ENCODE data around the gene PDE4A.
"Not testable (repeated sequence)": the region's sequence is repeated elsewhere in the genome, so short reads cannot be mapped to it uniquely, and the experiment has no call there.

The PDE4A gene

DNA sequence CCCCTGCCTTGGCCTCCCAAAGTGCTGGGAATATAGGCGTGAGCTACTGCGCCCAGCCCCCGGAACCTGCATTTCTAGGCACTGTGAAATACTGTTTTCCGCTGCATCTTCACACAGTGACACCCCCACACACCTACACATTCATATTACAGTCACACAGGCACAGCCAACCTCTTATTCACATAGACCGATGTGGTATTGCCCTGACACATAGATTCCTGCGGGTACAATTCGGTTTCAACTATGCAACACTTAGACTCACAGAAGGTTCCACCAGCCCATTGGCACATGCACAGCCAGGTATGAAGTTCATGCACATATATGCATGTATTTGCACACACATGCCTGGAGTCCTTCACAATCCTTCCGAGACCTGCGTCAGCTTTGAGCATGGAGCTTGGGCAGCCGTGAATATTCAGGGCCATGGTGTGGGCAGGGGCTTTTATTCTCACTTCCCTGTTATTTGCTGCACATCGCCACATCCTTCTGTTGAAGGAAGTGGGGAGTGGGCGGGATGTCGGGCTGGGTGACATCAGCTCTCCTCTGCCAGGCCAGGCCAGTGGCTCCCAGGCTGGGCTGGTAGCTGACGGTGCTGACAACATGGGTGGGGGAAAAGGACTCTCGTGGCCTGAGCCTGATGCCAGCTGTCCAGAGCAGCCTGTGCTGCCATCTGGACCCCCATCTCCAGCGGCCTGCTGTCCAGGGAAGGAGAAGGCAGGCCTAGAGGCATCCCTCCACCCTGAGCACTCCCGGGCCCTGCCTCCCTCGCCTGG is 11.6 kb upstream of the PDE4A start:
- TF ChIP-seq, protein P1, sequence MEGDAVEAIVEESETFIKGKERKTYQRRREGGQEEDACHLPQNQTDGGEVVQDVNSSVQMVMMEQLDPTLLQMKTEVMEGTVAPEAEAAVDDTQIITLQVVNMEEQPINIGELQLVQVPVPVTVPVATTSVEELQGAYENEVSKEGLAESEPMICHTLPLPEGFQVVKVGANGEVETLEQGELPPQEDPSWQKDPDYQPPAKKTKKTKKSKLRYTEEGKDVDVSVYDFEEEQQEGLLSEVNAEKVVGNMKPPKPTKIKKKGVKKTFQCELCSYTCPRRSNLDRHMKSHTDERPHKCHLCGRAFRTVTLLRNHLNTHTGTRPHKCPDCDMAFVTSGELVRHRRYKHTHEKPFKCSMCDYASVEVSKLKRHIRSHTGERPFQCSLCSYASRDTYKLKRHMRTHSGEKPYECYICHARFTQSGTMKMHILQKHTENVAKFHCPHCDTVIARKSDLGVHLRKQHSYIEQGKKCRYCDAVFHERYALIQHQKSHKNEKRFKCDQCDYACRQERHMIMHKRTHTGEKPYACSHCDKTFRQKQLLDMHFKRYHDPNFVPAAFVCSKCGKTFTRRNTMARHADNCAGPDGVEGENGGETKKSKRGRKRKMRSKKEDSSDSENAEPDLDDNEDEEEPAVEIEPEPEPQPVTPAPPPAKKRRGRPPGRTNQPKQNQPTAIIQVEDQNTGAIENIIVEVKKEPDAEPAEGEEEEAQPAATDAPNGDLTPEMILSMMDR (IDR thresholded peaks at IDR 0.05; ENCODE audit: extremely low read depth, insufficient read depth, missing control alignments) = no peak
- DNase-seq (ENCODE audit: low spot score) = peak; percentile 59
- in situ Hi-C loops (cut with MboI; ENCODE audit: low pct_unique_long_range_greater_than_20kb, low sequenced_read_pairs, unreplicated experiment) = no loop called here

DNA sequence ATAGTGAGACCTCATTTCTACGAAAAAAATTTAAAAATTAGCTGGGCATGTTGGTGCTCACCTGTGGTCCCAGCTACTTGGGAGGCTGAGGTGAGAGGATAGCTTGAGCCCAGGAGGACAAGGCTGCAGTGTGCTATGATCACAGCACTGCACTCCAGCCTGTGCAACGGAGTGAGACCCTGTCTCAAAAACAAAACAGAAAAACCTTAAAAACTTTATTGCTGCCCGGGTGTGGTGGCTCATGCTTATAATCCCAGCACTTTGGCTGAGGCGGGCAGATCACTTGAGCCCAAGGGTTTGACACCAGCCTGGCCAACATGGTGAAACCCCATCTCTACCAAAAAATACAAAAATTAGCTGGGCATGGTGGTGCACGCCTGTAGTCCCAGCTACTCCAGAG is 9.1 kb upstream of the PDE4A start:
- DNase-seq (ENCODE audit: low spot score); in situ Hi-C loops (cut with MboI; ENCODE audit: low pct_unique_long_range_greater_than_20kb, low sequenced_read_pairs, unreplicated experiment): not testable (repeated sequence)

DNA sequence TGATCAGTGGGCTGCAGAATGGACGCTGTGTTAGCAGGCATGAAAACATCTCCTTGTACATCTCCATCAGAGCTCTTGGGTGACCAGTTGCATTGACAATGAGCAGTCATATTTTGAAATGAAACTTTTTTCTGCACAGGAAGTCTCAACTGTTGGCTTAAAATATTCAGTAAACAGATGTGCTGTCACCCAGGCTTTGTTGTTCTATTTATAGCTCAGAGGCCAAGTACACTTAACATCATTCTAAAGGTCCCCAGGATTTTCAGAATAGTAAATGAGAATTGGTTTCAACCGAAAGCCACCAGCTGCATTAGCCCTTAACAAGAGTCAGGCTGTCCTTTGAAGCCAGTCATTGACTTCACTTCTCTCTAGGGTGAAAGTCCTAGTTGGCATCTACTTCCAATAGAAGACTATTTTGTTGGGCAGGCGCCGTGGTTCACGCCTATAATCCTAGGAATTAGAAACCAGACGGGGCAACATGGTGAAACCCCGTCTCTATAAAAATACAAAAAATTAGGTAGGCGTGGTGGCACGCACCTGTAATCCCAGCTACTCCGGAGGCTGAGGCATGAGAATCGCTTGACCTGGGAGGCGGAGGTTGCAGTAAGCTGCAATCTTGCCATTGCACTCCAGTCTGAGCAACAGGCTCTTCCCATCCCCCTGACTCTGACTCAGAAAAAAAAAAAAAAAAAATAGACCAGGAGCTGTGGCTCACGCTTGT is 7.9 kb upstream of the PDE4A start:
- in situ Hi-C loops (cut with MboI; ENCODE audit: low pct_unique_long_range_greater_than_20kb, low sequenced_read_pairs, unreplicated experiment) = no loop called here
- peak; percentile 65 for DNase-seq (ENCODE audit: low spot score)
- TF ChIP-seq, protein P1 (IDR thresholded peaks at IDR 0.05; ENCODE audit: extremely low read depth, insufficient read depth, missing control alignments) = no peak

DNA sequence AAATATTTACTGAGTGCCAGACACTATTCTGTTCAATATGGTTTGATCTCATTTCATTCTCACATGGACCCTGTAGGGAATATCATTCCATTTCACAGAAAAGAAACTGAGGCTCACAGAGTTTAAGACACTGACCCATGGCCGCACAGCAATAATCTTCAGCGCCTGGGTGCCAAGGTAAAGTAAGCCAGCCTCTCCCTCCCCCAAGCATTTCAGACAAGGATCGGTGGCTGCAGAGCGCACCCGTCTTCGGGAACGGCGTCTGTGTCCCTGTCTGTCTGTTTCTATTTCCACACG is 4.3 kb upstream of the PDE4A start:
- in situ Hi-C loops (cut with MboI; ENCODE audit: low pct_unique_long_range_greater_than_20kb, low sequenced_read_pairs, unreplicated experiment) = no loop called here
- TF ChIP-seq, protein P1 (IDR thresholded peaks at IDR 0.05; ENCODE audit: extremely low read depth, insufficient read depth, missing control alignments) = no peak

DNA sequence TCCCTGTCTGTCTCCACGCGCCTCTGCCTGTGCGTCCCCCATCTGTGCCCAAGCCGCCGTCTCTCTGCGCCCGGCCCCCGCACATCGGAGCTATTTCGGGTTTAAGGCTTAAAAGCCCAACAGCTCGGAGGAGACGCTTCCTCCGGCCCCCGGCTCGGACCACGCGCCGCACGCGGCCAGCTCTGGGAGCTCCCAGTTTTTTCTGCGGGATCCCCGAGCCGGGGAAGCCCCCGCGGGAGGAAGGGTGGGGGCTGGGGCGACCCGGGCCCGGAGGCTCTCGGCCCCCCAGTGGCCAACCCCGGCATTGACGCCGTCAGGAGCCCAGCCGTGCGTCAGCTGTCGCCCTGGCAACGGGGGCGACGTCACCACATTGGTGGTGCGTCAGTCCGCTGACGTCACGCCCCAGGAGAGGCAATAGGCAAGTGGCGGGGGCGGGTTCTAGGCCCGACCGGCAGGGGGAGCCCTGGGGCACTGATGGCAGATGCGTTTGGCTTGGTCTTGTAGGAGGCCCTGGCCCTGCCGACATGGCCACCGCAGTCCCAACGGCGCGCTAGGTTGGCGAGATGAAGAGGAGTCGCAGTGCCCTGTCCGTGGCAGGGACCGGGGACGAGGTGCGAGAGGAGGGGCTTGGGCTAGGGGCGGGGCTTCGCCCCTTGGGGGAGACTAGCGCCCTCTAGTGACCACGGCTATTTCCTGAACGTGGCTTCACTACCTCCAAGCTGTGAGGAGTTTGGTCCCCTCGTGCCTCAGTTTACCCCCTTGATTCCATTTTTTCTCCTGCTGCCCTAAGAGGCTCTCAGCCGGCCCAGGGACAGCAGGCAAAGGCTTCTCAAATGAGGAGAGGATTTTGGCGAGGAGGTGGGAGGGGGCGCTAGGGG is 3.7 kb upstream of the PDE4A start:
- in situ Hi-C loops (cut with MboI; ENCODE audit: low pct_unique_long_range_greater_than_20kb, low sequenced_read_pairs, unreplicated experiment) = no loop called here
- TF ChIP-seq, protein P1 (IDR thresholded peaks at IDR 0.05; ENCODE audit: extremely low read depth, insufficient read depth, missing control alignments) = peak; percentile 77
- DNase-seq (ENCODE audit: low spot score) = peak; percentile 96

More for the DNA sequence above, 4.3 kb upstream of the PDE4A start:
- DNase-seq (ENCODE audit: low spot score) = no peak

DNA sequence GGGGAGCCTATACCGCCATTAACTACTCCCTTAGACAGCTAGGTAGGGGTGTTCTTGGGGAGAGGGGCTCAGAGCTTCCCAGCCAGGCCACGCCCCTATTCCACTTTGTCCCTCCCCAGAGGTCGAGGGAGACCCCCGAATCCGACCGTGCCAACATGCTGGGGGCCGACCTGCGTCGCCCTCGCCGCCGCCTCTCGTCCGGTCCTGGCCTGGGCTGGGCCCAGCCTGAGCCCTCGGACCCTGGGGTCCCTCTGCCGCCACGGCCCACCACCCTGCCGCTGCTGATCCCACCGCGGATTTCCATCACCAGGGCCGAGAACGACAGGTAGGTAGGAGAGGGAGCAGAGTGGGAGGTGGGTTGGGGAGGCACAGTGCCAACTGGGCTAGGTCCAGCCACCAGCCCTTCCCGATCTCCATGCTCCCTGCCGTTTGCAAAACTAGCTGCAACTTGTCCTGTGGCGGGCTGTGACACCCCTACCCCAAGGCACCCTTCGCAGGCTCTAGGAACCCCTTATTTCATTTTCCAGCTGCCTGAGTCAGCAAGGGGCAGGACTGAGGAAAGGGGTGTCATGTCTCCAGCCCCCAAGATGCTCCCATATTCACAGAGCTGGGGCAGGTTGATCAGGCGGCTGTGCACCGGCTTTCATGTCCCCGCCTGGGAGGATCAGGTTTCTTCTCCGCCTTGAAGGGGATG is 2.6 kb upstream of the PDE4A start:
- in situ Hi-C loops (cut with MboI; ENCODE audit: low pct_unique_long_range_greater_than_20kb, low sequenced_read_pairs, unreplicated experiment) = no loop called here
- TF ChIP-seq, protein P1 (IDR thresholded peaks at IDR 0.05; ENCODE audit: extremely low read depth, insufficient read depth, missing control alignments) = no peak
- no peak for DNase-seq (ENCODE audit: low spot score)
